GM12873 (cell line): ENCODE measurements around the gene ZNF487.
A peak's percentile ranks its signal among the peaks of the same experiment; 100 is the strongest.

Experiments
- CTCF ChIP-seq: IDR thresholded peaks from 2 replicates; pipeline ENCODE4 v1.5.1; 2012; ENCODE audit warnings: low read depth, mild to moderate bottlenecking, moderate library complexity, low read length, control low read depth; ENCODE audit not compliant: insufficient read depth; ENCODE audit errors: missing control alignments

ZNF487 gene

GRCh38 chr10:43407576-43408330 is 29.2 kb upstream of the ZNF487 start:
- TF ChIP-seq CTCF: peak; percentile 47

- peak; percentile 14 for TF ChIP-seq CTCF
These were observed 28.6 kb upstream of the ZNF487 start for GRCh38 chr10:43408331-43408709.

GRCh38 chr10:43408710-43409384 is 28.1 kb upstream of the ZNF487 start, which contains the start of gene HNRNPF:
TSS of gene HNRNPF (minus strand) at chr10:43409186. CDS start at chr10:43387884, 21,302 bp downstream.
- no peak for TF ChIP-seq CTCF

GRCh38 chr10:43409385-43410109 is 27.4 kb upstream of the ZNF487 start:
- TF ChIP-seq CTCF: no peak

GRCh38 chr10:43410345-43410744 is 26.6 kb upstream of the ZNF487 start:
- no peak for TF ChIP-seq CTCF

GRCh38 chr10:43411536-43411935 is 25.4 kb upstream of the ZNF487 start:
- TF ChIP-seq CTCF: no peak

- no peak for TF ChIP-seq CTCF
These were observed 21.4 kb upstream of the ZNF487 start for GRCh38 chr10:43415544-43415943.
